Trophoblast cell (in vitro differentiated cells and primary cell): ENCODE measurements around the gene PRDM7. TPM values are rescaled to one million over a fixed set of nuclear protein-coding genes. Genes with fewer than 3 reads are reported as not detected.
"Not testable (repeated sequence)": the region's sequence is repeated elsewhere in the genome, so short reads cannot be mapped to it uniquely, and the experiment has no call there.

ENCODE experiments used
- DNase-seq, 2 donors: peaks; one replicate each; pipeline ENCODE4 v3.0.0-alpha.2; 2016
- H2AFZ ChIP-seq: 2 replicates; pipeline ENCODE4 v1.6.1; 2013; ENCODE audit warnings: low read length, moderate library complexity, mild to moderate bottlenecking; ENCODE audit not compliant: insufficient read depth, poor library complexity
- H2AK5ac ChIP-seq: 2 replicates; pipeline ENCODE4 v1.6.1; 2013; ENCODE audit warnings: mild to moderate bottlenecking, low read length
- H2BK120ac ChIP-seq: 2 replicates; pipeline ENCODE4 v1.6.1; 2013; ENCODE audit warnings: low read length, mild to moderate bottlenecking, moderate library complexity; ENCODE audit not compliant: insufficient read depth, poor library complexity
- H2BK12ac ChIP-seq: 2 replicates; pipeline ENCODE4 v1.6.1; 2013; ENCODE audit warnings: mild to moderate bottlenecking, low read length, moderate library complexity
- H2BK5ac ChIP-seq: 2 replicates; pipeline ENCODE4 v1.6.1; 2013; ENCODE audit warnings: low read length, low read depth, moderate library complexity, mild to moderate bottlenecking; ENCODE audit not compliant: poor library complexity
- H3K14ac ChIP-seq: 2 replicates; pipeline ENCODE4 v1.6.1; 2013; ENCODE audit warnings: mild to moderate bottlenecking, low read length
- H3K18ac ChIP-seq: 2 replicates; pipeline ENCODE4 v1.6.1; 2013; ENCODE audit warnings: mild to moderate bottlenecking, low read length
- H3K23ac ChIP-seq: 2 replicates; pipeline ENCODE4 v1.6.1; 2013; ENCODE audit warnings: low read length
- H3K27ac ChIP-seq: 2 replicates; pipeline ENCODE4 v1.5.1; 2013; ENCODE audit warnings: low read depth, mild to moderate bottlenecking, inconsistent platforms, low read length, moderate library complexity
- H3K27me3 ChIP-seq: 2 replicates; pipeline ENCODE4 v1.6.1; 2013; ENCODE audit warnings: inconsistent platforms, mild to moderate bottlenecking, low read length, moderate library complexity; ENCODE audit not compliant: insufficient read depth
- H3K36me3 ChIP-seq, 2 experiments: 1 replicate in 1 of 2; 2 replicates in 1 of 2; pipeline ENCODE4 v1.6.1; 2013; ENCODE audit warnings: low read length in 2 of 2, mild to moderate bottlenecking in 2 of 2, moderate library complexity in 1 of 2; ENCODE audit not compliant: insufficient read depth in 2 of 2, control insufficient read depth in 1 of 2
- H3K4ac ChIP-seq: 2 replicates; pipeline ENCODE4 v1.6.1; 2013; ENCODE audit warnings: low read depth, mild to moderate bottlenecking, low read length, moderate library complexity
- H3K4me1 ChIP-seq, 2 experiments: 1 replicate in 1 of 2; 2 replicates in 1 of 2; pipeline ENCODE4 v1.6.1; 2013; ENCODE audit warnings: low read length in 2 of 2, mild to moderate bottlenecking in 2 of 2, moderate library complexity in 1 of 2; ENCODE audit not compliant: insufficient read depth in 2 of 2, control insufficient read depth in 1 of 2
- H3K4me2 ChIP-seq: 2 replicates; pipeline ENCODE4 v1.6.1; 2013; ENCODE audit warnings: inconsistent platforms, mild to moderate bottlenecking, low read length, moderate library complexity
- H3K4me3 ChIP-seq: 2 replicates; pipeline ENCODE4 v1.5.1; 2013; ENCODE audit warnings: mild to moderate bottlenecking, low read depth, low read length, inconsistent platforms
- H3K79me1 ChIP-seq: one replicate; pipeline ENCODE4 v1.6.1; 2013; ENCODE audit warnings: low read length
- H3K79me2 ChIP-seq: 2 replicates; pipeline ENCODE4 v1.6.1; 2013; ENCODE audit warnings: low read length, mild to moderate bottlenecking; ENCODE audit not compliant: control insufficient read depth, insufficient read depth, poor library complexity
- H3K9ac ChIP-seq: 2 replicates; pipeline ENCODE4 v1.6.1; 2013; ENCODE audit warnings: mild to moderate bottlenecking, low read length
- H3K9me3 ChIP-seq: 2 replicates; pipeline ENCODE4 v1.6.1; 2013; ENCODE audit warnings: low read depth, mild to moderate bottlenecking, control low read depth, inconsistent platforms, low read length; ENCODE audit not compliant: insufficient read depth
- H4K12ac ChIP-seq: 2 replicates; pipeline ENCODE4 v1.6.1; 2013; ENCODE audit warnings: low read depth, mild to moderate bottlenecking, low read length, moderate library complexity
- H4K8ac ChIP-seq: 2 replicates; pipeline ENCODE4 v1.6.1; 2013; ENCODE audit warnings: low read depth, mild to moderate bottlenecking, low read length, moderate library complexity
- H4K91ac ChIP-seq: one replicate; pipeline ENCODE4 v1.6.1; 2013; ENCODE audit warnings: low read depth, mild to moderate bottlenecking, low read length, moderate library complexity
- WGBS: extraction: QIAGEN DNeasy Blood & Tissue Kit; methylation state at CpG from one replicate; pipeline ENCODE4 v1.1.7; 2013; ENCODE audit warnings: missing lambda C conversion rate; ENCODE audit not compliant: insufficient read length, insufficient coverage; ENCODE audit errors: extremely low coverage; 5-methylcytosine and 5-hydroxymethylcytosine counted together
- polyA plus RNA-seq: library from polyadenylated mRNA; stranded (reverse); fragments of 200-250 nt; gene quantifications from 2 replicates; pipeline ENCODE4 v1.2.3, GENCODE V29; 2013

Gene PRDM7
- polyA plus RNA-seq: not detected in 2 replicates

- WGBS: no CpG with 5 or more reads among the region's 32 CpGs
- H3K79me2 ChIP-seq: no peaks in the 10 kb centered on the region
These were observed at the start of gene PRDM7 for GRCh38 chr16:90077240-90077756. Gene PRDM7 (minus strand): TSS chr16:90077331. CDS start chr16:90075910, 1,421 bp downstream.

GRCh38 chr16:90121846-90122245 is 44.7 kb upstream of the PRDM7 start:
- H2BK5ac ChIP-seq, H4K8ac ChIP-seq, H2BK120ac ChIP-seq, H3K4me1 ChIP-seq, H3K4me3 ChIP-seq, H3K9ac ChIP-seq, H3K79me1 ChIP-seq, H3K27me3 ChIP-seq, H3K9me3 ChIP-seq, H2AK5ac ChIP-seq, H2AFZ ChIP-seq, H2BK12ac ChIP-seq, H3K27ac ChIP-seq, H4K91ac ChIP-seq, H3K14ac ChIP-seq, H3K4me2 ChIP-seq, H3K36me3 ChIP-seq, H3K4ac ChIP-seq, H3K18ac ChIP-seq, H3K23ac ChIP-seq, H4K12ac ChIP-seq, H3K79me2 ChIP-seq, DNase-seq: not testable (repeated sequence)
- WGBS: no CpG with 5 or more reads among the region's 4 CpGs

More at GRCh38 chr16:90077240-90077756, at the start of gene PRDM7:
- Histone ChIP-seq H3K4me1 (peaks cover 0 to 2% of the 10 kb centered on the region in 2 experiments), H2BK5ac (no peak within 1 kb of the TSS), H4K8ac (no peak within 1 kb of the TSS), H3K18ac (no peak within 1 kb of the TSS), H3K9ac (no peak within 1 kb of the TSS), H3K79me1 (no peaks in the 10 kb centered on the region), H3K36me3 (no peaks in the 10 kb centered on the region), H3K23ac (no peak within 1 kb of the TSS), H4K12ac (no peak within 1 kb of the TSS), H2AK5ac (no peak within 1 kb of the TSS), H2BK120ac (no peak within 1 kb of the TSS), H3K4ac (no peak within 1 kb of the TSS), H3K4me2 (no peak within 1 kb of the TSS), H3K9me3 (peaks cover 14% of the 10 kb centered on the region), H2BK12ac (no peak within 1 kb of the TSS), H3K27me3 (no peaks in the 10 kb centered on the region), H2AFZ (no peak within 1 kb of the TSS), H3K27ac (no peak within 1 kb of the TSS), H3K4me3 (no peak within 1 kb of the TSS), H4K91ac (no peak within 1 kb of the TSS), H3K14ac (no peak within 1 kb of the TSS)
- peak; percentile 95 to 96 for DNase-seq

- no CpG with 5 or more reads among the region's 6 CpGs for WGBS
- H3K9me3 ChIP-seq, H3K9ac ChIP-seq, H3K4me1 ChIP-seq, H3K36me3 ChIP-seq, H3K27ac ChIP-seq, H4K8ac ChIP-seq, H4K91ac ChIP-seq, H3K18ac ChIP-seq, DNase-seq, H3K79me1 ChIP-seq, H2BK5ac ChIP-seq, H3K23ac ChIP-seq, H3K4me3 ChIP-seq, H3K4me2 ChIP-seq, H3K4ac ChIP-seq, H3K27me3 ChIP-seq, H4K12ac ChIP-seq, H2AFZ ChIP-seq, H3K79me2 ChIP-seq, H3K14ac ChIP-seq, H2AK5ac ChIP-seq, H2BK120ac ChIP-seq, H2BK12ac ChIP-seq: not testable (repeated sequence)
These were observed 30.5 kb upstream of the PRDM7 start for GRCh38 chr16:90107617-90108016.

GRCh38 chr16:90107060-90107459 is 29.9 kb upstream of the PRDM7 start:
- H2BK12ac ChIP-seq, H3K14ac ChIP-seq, H3K79me1 ChIP-seq, H3K9me3 ChIP-seq, H3K4me3 ChIP-seq, H3K27ac ChIP-seq, H3K4me2 ChIP-seq, H3K4me1 ChIP-seq, H2BK5ac ChIP-seq, H4K91ac ChIP-seq, H3K18ac ChIP-seq, H3K27me3 ChIP-seq, H3K79me2 ChIP-seq, H2BK120ac ChIP-seq, DNase-seq, H3K9ac ChIP-seq, H3K4ac ChIP-seq, H2AFZ ChIP-seq, H3K36me3 ChIP-seq, H3K23ac ChIP-seq, H4K12ac ChIP-seq, H4K8ac ChIP-seq, H2AK5ac ChIP-seq: not testable (repeated sequence)
- no CpG with 5 or more reads among the region's 13 CpGs for WGBS
